ENCODE results near the gene DNAJA3.
"Not testable (repeated sequence)": the region's sequence is repeated elsewhere in the genome, so short reads cannot be mapped to it uniquely, and the experiment has no call there.

DNAJA3 gene

GRCh38 chr16:4392382-4393239 lies 33.1 kb upstream of the DNAJA3 start:
- no peaks in the 10 kb centered on the region for H3K27me3 ChIP-seq (replicated peaks; ENCODE audit: insufficient read depth, low read length)
- DNase-seq: no peak
- H3F3A ChIP-seq (ENCODE audit: insufficient read depth, low read length): no peaks in the 10 kb centered on the region
- no peaks in the 10 kb centered on the region for H3K36me3 ChIP-seq (replicated peaks; ENCODE audit: insufficient read depth, low read length)
- no peak overlapping the region for H3K4me2 ChIP-seq (ENCODE audit: low read depth, low read length)
- no peaks in the 10 kb centered on the region for H3K4me1 ChIP-seq (ENCODE audit: low read length)
- H4K20me1 ChIP-seq (ENCODE audit: insufficient read depth, low read length): no peaks in the 10 kb centered on the region
- no peak overlapping the region for H3K4me3 ChIP-seq (ENCODE audit: low read length)
- no peaks in the 10 kb centered on the region for H3K9me3 ChIP-seq (replicated peaks; ENCODE audit: insufficient read depth, low read length)
- TF ChIP-seq EZH2phosphoT487 (IDR thresholded peaks at IDR 0.05; ENCODE audit: low read length): no peak
- TF ChIP-seq, protein P1, sequence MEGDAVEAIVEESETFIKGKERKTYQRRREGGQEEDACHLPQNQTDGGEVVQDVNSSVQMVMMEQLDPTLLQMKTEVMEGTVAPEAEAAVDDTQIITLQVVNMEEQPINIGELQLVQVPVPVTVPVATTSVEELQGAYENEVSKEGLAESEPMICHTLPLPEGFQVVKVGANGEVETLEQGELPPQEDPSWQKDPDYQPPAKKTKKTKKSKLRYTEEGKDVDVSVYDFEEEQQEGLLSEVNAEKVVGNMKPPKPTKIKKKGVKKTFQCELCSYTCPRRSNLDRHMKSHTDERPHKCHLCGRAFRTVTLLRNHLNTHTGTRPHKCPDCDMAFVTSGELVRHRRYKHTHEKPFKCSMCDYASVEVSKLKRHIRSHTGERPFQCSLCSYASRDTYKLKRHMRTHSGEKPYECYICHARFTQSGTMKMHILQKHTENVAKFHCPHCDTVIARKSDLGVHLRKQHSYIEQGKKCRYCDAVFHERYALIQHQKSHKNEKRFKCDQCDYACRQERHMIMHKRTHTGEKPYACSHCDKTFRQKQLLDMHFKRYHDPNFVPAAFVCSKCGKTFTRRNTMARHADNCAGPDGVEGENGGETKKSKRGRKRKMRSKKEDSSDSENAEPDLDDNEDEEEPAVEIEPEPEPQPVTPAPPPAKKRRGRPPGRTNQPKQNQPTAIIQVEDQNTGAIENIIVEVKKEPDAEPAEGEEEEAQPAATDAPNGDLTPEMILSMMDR (IDR thresholded peaks at IDR 0.05; ENCODE audit: low read length): no peak
- TF ChIP-seq EZH2 (optimal IDR thresholded peaks at IDR 0.05; ENCODE audit: low read depth, low read length): no peak
- peaks cover 30% of the 10 kb centered on the region for H3K79me2 ChIP-seq (ENCODE audit: low read length)
- no peak overlapping the region for H3K27ac ChIP-seq (ENCODE audit: low read length)
- no peaks in the 10 kb centered on the region for H3K9me2 ChIP-seq (replicated peaks; ENCODE audit: insufficient read depth, low read length)
- no peak overlapping the region for H2AFZ ChIP-seq (ENCODE audit: low read length)
- H3K9ac ChIP-seq (ENCODE audit: low read length): no peak overlapping the region

GRCh38 chr16:4393240-4393600 lies 32.4 kb upstream of the DNAJA3 start:
- no peak overlapping the region for H3K4me3 ChIP-seq (ENCODE audit: low read length)
- H3K36me3 ChIP-seq (replicated peaks; ENCODE audit: insufficient read depth, low read length): no peaks in the 10 kb centered on the region
- no peak overlapping the region for H2AFZ ChIP-seq (ENCODE audit: low read length)
- H3K9me2 ChIP-seq (replicated peaks; ENCODE audit: insufficient read depth, low read length): no peaks in the 10 kb centered on the region
- no peaks in the 10 kb centered on the region for H3K27me3 ChIP-seq (replicated peaks; ENCODE audit: insufficient read depth, low read length)
- H3K27ac ChIP-seq (ENCODE audit: low read length): no peak overlapping the region
- H3F3A ChIP-seq (ENCODE audit: insufficient read depth, low read length): no peaks in the 10 kb centered on the region
- no peak overlapping the region for H3K4me2 ChIP-seq (ENCODE audit: low read depth, low read length)
- TF ChIP-seq, protein P1 (IDR thresholded peaks at IDR 0.05; ENCODE audit: low read length): no peak
- TF ChIP-seq EZH2 (optimal IDR thresholded peaks at IDR 0.05; ENCODE audit: low read depth, low read length): no peak
- TF ChIP-seq EZH2phosphoT487 (IDR thresholded peaks at IDR 0.05; ENCODE audit: low read length): no peak
- no peak overlapping the region for H3K9ac ChIP-seq (ENCODE audit: low read length)
- no peaks in the 10 kb centered on the region for H3K4me1 ChIP-seq (ENCODE audit: low read length)
- no peak for DNase-seq
- no peaks in the 10 kb centered on the region for H3K9me3 ChIP-seq (replicated peaks; ENCODE audit: insufficient read depth, low read length)
- peaks cover 30% of the 10 kb centered on the region for H3K79me2 ChIP-seq (ENCODE audit: low read length)
- H4K20me1 ChIP-seq (ENCODE audit: insufficient read depth, low read length): no peaks in the 10 kb centered on the region

GRCh38 chr16:4393850-4394249 lies 31.8 kb upstream of the DNAJA3 start:
- not testable (repeated sequence) for H3K27me3 ChIP-seq (replicated peaks; ENCODE audit: insufficient read depth, low read length); H3K4me2 ChIP-seq (ENCODE audit: low read depth, low read length); H3K9ac ChIP-seq (ENCODE audit: low read length); H4K20me1 ChIP-seq (ENCODE audit: insufficient read depth, low read length); H3K9me3 ChIP-seq (replicated peaks; ENCODE audit: insufficient read depth, low read length); H3K36me3 ChIP-seq (replicated peaks; ENCODE audit: insufficient read depth, low read length); H3K4me1 ChIP-seq (ENCODE audit: low read length); H3K4me3 ChIP-seq (ENCODE audit: low read length); H3K27ac ChIP-seq (ENCODE audit: low read length); H3K9me2 ChIP-seq (replicated peaks; ENCODE audit: insufficient read depth, low read length); H3F3A ChIP-seq (ENCODE audit: insufficient read depth, low read length); DNase-seq; H2AFZ ChIP-seq (ENCODE audit: low read length)
- peaks cover 31% of the 10 kb centered on the region for H3K79me2 ChIP-seq (ENCODE audit: low read length)

DNA sequence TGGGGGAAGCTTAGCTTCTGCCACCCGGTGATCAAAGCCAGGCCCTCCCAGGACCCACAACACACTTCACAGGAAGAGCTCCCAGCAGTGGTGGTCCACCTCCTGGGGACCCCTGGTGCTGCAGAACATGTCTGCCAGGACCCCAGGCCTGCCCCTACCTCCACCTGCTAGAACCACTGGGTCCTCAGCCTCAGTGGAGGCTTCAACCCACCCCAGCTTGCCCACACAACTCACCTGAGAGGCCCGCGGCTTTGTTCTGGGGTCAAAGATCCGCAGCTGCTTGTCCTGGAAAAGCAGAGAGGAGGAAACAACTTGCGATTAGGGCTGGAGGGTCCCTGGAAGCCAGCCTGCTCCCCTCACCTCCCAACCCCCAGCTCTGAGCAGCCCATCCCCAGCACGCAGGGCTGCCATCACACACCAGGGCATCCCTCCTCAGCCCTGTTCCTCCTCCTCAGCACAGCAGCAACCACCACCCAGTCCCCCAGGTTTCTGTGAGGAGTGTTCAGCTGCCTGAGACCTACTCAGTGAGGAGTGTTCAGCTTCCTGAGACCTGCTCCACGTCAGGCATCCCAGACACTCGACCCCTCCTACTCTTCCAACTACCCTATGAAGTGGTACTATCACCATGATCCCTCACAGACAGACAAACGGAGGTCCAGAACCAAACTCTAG lies 30.5 kb upstream of the DNAJA3 start:
- H3K27me3 ChIP-seq (replicated peaks; ENCODE audit: insufficient read depth, low read length): no peaks in the 10 kb centered on the region

More for the DNA sequence above, 30.5 kb upstream of the DNAJA3 start:
- H3K9me3 ChIP-seq (replicated peaks; ENCODE audit: insufficient read depth, low read length): no peaks in the 10 kb centered on the region
- H3K9me2 ChIP-seq (replicated peaks; ENCODE audit: insufficient read depth, low read length): no peaks in the 10 kb centered on the region
- H3K36me3 ChIP-seq (replicated peaks; ENCODE audit: insufficient read depth, low read length): no peaks in the 10 kb centered on the region; the same call in 1 of the 2 replicates
- DNase-seq: no peak
- no peak overlapping the region for H3K4me2 ChIP-seq (ENCODE audit: low read depth, low read length)
- no peaks in the 10 kb centered on the region; the same call in 1 of the 2 replicates for H3F3A ChIP-seq (ENCODE audit: insufficient read depth, low read length)
- H2AFZ ChIP-seq (ENCODE audit: low read length): no peak overlapping the region
- TF ChIP-seq EZH2phosphoT487 (IDR thresholded peaks at IDR 0.05; ENCODE audit: low read length): no peak
- TF ChIP-seq, protein P1 (IDR thresholded peaks at IDR 0.05; ENCODE audit: low read length): no peak
- no peak for TF ChIP-seq EZH2 (optimal IDR thresholded peaks at IDR 0.05; ENCODE audit: low read depth, low read length)
- no peak overlapping the region for H3K27ac ChIP-seq (ENCODE audit: low read length)
- no peaks in the 10 kb centered on the region for H4K20me1 ChIP-seq (ENCODE audit: insufficient read depth, low read length)
- H3K4me1 ChIP-seq (ENCODE audit: low read length): no peaks in the 10 kb centered on the region
- H3K9ac ChIP-seq (ENCODE audit: low read length): no peak overlapping the region
- no peak overlapping the region for H3K4me3 ChIP-seq (ENCODE audit: low read length)
- peaks cover 36% of the 10 kb centered on the region for H3K79me2 ChIP-seq (ENCODE audit: low read length)

Data from MM.1S (cell line).